Tongue (tissue), 2 donors: ENCODE results near the gene PSD2. TPM values are rescaled to one million over a fixed set of nuclear protein-coding genes. Genes with fewer than 3 reads are reported as not detected.
"Not testable (repeated sequence)": the region's sequence is repeated elsewhere in the genome, so short reads cannot be mapped to it uniquely, and the experiment has no call there.

Source experiments
- DNase-seq: peaks from one replicate; pipeline ENCODE4 v3.0.0-alpha.2; 2015
- total RNA-seq: library from RNA; depleted of rRNA; stranded (reverse); fragments of >200 nt; gene quantifications from one replicate; pipeline ENCODE4 v1.2.3, GENCODE V29; 2014

PSD2 gene
- total RNA-seq, 1 donor from 2014 or later = 0.10 TPM

- DNase-seq = no peak
Measured at GRCh38 chr5:139789116-139789844, 6.3 kb upstream of the PSD2 start.

- no peak for DNase-seq
Measured at GRCh38 chr5:139789845-139790189, 5.8 kb upstream of the PSD2 start.

- DNase-seq = no peak
Measured at GRCh38 chr5:139792218-139792617, 3.4 kb upstream of the PSD2 start.

- not testable (repeated sequence) for DNase-seq
Measured at GRCh38 chr5:139792655-139793054, 3.0 kb upstream of the PSD2 start.

- no peak for DNase-seq
Measured at GRCh38 chr5:139794067-139794846, 1.4 kb upstream of the PSD2 start.

- no peak for DNase-seq
Measured at GRCh38 chr5:139796061-139796806, 626 bp downstream of the PSD2 start.

DNA sequence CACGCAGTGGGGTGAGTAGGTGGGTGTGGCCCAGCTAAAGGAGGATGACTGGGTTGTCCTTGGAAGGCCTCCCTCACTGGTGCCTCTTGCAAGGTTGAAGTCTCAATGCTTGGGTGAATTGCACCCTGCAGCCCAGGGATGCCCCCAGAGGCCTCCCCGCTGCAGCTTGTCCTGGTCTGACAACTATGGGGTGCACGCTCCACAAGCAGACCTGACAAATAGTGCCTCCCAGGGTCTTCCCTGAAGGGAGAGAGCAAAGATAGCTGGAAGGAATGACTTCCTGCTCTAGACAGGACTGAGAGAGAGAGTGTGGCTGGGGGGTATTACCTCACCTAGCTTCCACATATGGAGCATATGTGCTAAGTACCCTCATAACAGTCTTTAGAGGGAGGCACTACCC lies 1.7 kb downstream of the PSD2 start:
- no peak for DNase-seq

DNA sequence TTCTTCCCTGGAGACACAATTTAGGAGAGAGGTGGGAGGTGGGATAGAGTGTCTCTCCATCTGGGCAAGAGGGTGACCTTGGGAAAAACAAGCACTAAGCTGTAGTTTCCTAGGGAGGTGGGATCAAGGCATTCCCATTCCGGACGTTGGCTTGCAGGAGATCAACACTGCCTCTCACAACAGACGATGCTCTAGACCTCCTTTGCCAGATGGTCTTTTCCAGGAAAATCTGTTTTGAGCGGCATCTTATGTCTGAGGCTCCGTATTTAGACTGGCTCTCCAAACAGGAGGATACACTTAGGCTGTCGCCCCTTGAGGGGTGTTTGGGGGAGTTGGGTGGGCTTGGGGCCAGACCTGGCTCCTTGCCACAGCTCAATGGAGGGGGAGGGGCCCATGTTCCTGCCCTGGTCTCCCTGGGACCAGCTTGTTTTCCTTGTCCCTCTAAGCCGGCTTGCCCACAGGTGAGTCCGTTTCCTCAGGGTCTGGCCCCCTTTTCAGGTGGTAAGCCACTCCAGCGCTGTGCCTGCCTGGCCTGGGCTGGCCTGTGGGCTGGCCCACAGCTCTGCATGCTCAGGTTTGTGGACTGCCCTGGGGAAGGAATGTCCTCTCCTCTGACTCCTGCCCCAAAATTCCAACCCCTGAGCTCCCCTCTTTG lies 2.4 kb downstream of the PSD2 start:
- DNase-seq = no peak

DNA sequence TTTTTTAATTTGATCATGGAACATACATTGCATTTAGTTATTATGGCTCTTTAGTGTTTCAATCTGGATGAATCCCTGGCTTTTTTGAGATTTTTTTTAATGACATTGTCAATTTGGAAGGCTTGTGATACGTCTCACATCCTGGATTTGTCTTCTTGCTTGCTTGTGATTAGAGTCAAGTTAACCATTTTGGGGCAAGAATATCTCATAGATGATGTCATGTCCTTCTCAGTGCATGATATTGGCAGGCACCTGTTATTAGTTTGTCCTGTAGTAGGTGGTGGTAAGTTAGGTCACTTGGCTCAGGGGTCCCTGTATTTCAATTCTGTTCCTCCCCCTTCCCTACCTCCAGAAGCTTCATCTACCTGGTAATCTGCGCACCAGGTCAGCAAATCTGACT lies 3.3 kb downstream of the PSD2 start:
- DNase-seq = no peak

GRCh38 chr5:139799359-139799758 lies 3.8 kb downstream of the PSD2 start:
- no peak for DNase-seq

- DNase-seq = no peak
Measured at GRCh38 chr5:139803978-139804377, 8.4 kb downstream of the PSD2 start.

DNA sequence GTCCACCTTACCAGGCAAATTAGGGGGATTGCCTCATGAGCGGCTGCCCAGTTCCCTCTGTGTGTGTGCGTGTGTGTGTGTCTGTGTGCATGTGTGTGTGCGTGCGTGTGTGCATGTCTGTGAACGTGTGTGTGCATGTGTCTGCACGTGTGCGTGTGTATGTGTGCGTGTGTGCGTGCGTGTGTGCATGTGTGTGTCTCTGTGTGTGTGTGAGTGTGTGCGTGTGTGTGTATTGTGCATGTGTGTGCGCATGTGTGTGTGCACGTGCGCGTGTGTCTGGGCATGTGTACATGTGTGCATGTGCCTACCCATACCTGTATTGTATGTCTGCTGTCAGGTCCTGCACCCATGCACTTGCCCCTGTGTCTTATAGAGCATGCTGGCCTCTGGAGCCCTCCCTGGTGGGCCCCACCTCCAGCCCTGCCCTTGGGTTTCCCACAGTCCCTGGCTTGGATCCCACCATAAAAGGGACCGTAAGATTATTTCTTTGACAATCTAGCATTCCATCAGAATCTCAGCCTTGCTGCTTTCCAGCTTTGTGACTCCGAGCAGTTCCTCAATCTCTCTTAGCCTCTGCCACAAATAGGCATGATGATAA lies 9.3 kb downstream of the PSD2 start:
- DNase-seq = no peak

- no peak for DNase-seq
Measured at GRCh38 chr5:139805545-139805944, 9.9 kb downstream of the PSD2 start.

DNA sequence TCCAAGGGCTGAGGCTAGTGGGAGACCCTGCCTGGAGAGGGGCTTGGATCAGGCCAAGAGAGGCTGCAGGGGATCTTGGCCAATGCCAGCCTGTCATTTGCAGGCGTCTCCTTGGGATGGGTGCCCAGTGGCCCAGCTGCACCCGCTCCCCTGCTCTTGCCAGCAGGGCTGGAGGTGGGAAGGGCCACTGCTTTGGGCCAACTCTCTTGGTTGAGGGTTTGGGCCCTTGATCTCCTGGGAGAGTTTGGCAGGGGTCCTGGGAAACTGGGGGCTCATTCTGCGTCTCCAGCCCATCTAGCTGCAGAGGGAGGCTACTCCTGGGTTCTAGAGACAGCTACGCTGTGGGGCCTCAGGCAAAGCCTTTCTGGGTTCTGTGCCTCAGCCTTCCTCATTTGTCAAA lies 10.5 kb downstream of the PSD2 start:
- no peak for DNase-seq

GRCh38 chr5:139806726-139807646 lies 11.4 kb downstream of the PSD2 start:
- DNase-seq = no peak

DNA sequence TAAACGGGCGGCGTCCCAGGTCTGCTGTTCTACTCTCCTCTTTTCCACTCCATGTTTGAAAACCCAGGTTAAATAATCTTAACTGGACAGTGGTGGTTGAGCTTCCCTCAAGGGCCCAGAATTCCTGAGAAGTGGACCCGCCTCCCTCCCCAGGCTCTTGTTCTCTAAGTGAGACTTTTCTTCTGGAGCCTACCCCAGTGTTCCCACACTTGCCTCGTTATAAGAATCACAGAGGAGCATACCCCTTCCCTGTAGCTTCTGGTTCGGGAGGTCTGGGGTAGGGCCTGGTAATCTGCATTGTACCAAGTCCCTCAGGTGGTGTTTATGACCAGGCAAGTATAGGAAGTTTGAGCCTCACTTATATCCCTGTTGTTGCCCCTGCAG lies 12.0 kb downstream of the PSD2 start:
- DNase-seq = no peak

- peak; percentile 70 for DNase-seq
Measured at GRCh38 chr5:139808481-139809330, 13.1 kb downstream of the PSD2 start.

GRCh38 chr5:139809331-139809810 lies 13.8 kb downstream of the PSD2 start:
- DNase-seq = no peak

GRCh38 chr5:139810341-139811273 lies 15.0 kb downstream of the PSD2 start:
- DNase-seq = no peak
